ENCODE data around the gene SORCS2.

SORCS2 gene

GRCh38 chr4:7738458-7739076 lies 546.2 kb downstream of the SORCS2 start:
- CTCF ChIA-PET = no interaction called here
- no peak overlapping the region for H3K4me3 ChIP-seq (ENCODE audit: low read depth, low read length)
- no peak for TF ChIP-seq CTCF (IDR thresholded peaks at IDR 0.05; ENCODE audit: insufficient read depth, low read length, missing control alignments)
- DNase-seq (ENCODE audit: low read depth, low spot score) = no peak
- POLR2A ChIA-PET = no interaction called here

- H3K4me3 ChIP-seq (ENCODE audit: low read depth, low read length) = no peak overlapping the region
- ChIA-PET CTCF (no interaction called here), POLR2A (no interaction called here)
- TF ChIP-seq CTCF (IDR thresholded peaks at IDR 0.05; ENCODE audit: insufficient read depth, low read length, missing control alignments) = no peak
- DNase-seq (ENCODE audit: low read depth, low spot score) = no peak
Measured at GRCh38 chr4:7739077-7739917, 547.0 kb downstream of the SORCS2 start.

DNA sequence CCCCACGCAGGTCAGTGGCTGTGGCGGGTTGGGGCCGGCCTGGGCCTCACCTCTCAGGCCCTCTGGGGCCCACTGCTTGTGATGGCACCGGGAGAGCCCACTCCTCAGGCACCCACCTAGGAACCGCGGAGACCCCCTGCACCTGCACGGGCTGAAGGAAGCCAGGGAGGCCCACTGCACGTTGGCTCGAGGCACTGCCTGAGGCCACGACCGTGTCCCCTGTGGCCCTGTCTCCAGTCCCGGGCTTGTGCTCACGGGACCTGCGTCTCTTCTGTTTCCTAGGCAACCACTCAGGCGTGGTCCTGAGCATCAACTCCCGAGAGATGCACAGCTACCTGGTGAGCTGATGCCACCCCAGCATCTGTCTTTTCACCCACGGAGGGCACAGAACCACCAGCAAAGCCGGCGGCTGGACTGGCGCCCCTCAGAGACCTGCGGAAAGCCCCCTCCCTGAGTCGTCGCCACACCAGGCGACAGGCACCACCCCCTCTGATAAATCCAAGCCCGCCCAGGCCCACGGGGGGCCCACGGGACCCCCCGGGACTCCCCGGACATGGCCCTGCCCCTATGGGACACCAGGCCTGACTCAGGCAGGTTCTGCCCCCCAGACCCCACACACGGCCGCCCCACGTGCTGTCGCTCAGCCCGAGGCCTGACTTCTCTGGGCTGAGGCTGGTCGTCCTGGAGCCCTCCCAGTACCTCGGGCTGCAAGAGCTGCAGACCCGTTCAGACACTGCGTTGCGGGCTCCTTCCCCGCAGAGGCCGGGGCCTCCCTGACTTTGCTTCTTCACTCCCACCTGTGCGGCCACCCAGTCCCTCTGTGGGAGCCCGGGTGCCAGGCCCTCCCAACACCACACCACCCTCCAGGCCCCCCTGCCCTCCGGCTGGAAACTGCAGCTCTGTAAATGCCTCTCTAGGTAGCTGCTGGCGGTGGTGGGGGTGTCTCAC lies 547.9 kb downstream of the SORCS2 start:
- ChIA-PET CTCF (interaction anchor here (0.8 kb wide), 1 partner anchor 21 kb away, joined by 3 read pairs; no protein-coding TSS in a partner anchor), POLR2A (no interaction called here)
- TF ChIP-seq CTCF (IDR thresholded peaks at IDR 0.05; ENCODE audit: insufficient read depth, low read length, missing control alignments) = no peak
- no peak overlapping the region for H3K4me3 ChIP-seq (ENCODE audit: low read depth, low read length)
- DNase-seq (ENCODE audit: low read depth, low spot score) = no peak

DNA sequence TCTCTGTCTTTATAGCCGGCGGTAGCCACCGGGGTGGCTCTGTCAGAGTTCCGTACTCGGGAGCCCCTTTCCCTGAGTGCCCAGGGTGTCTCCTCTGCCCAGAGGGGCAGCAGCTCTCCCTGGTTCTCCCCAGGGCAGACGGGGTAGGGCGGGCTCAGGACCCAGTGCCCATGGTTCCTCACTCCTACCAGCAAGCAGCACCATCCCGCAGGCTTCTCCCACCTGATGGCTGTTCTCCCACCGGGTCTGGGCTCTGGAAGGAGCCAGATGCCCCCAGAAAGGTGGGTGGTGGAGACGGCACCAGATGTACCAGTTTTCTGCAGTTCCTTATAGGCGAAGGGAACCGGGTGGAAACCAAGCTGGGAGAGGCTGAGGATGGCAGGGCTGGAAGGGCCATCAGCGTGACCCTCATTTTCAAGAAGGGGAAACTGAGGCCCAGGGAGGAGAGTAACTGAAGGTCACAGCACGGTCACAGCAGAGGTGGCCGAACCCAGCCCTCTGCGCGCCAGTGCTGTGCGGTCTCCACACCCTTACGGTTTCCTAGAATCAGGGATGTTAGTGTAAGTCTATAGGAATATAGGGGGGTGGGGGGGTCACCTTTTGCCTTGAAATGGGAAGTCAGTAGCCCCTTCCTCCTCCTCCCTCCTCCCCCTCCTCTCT lies 548.7 kb downstream of the SORCS2 start:
- CTCF ChIA-PET = interaction anchor here (0.8 kb wide), 1 partner anchor 20 kb away, joined by 3 read pairs; no protein-coding TSS in a partner anchor
- TF ChIP-seq CTCF (IDR thresholded peaks at IDR 0.05; ENCODE audit: insufficient read depth, low read length, missing control alignments) = no peak
- POLR2A ChIA-PET = no interaction called here
- no peak overlapping the region for H3K4me3 ChIP-seq (ENCODE audit: low read depth, low read length)
- no peak for DNase-seq (ENCODE audit: low read depth, low spot score)

DNA sequence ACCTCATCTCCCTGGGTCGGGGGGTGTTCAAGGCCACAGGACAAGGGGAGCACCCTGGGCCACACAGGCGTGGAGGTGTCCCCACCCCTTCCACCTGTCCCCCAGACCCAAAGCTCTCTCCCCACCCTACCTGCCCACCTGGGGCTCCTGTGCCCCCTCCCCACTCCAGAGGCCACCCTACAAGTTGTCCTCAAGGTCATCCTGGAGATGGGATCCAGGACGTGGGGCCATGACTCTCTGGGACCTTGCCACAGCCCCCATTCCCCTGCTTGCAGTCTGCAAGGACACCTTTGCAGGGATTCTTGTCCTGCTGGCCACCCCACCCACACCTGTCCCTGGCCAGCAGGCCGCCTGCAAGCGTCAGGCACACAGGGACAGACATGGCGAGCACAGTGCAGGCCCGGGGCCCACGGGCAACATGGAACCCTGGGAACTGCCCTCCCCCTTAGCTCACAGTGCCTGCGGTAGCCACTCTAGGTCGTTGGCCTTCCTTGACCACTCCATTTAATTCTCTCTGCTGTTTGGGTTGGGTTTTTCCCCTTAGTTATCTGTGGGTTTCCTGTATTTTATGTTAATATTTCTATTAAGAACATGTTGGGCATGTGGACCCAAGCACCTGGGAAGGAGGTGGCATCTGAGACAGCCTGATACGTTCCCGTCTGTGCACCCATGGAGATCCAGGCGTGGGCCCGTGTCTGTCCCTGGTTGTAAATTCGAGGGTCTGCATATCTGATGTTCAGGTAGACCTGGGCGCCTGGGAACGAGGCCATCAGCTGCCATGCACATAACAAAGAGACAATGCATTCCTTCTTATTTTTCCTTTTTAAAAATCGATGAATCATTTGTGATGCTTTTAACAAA lies 549.8 kb downstream of the SORCS2 start:
- no peak for DNase-seq (ENCODE audit: low read depth, low spot score)
- no peak overlapping the region for H3K4me3 ChIP-seq (ENCODE audit: low read depth, low read length)
- POLR2A ChIA-PET = no interaction called here
- CTCF ChIA-PET = interaction anchor here (0.6 to 1.0 kb wide), 3 partner anchors 20 to 407 kb away, joined by 3 read pairs; no protein-coding TSS in a partner anchor
- TF ChIP-seq CTCF (IDR thresholded peaks at IDR 0.05; ENCODE audit: insufficient read depth, low read length, missing control alignments) = no peak
